Measurements from ENCODE around the gene ENTPD8. TPM values are rescaled to one million over a fixed set of nuclear protein-coding genes. Genes with fewer than 3 reads are reported as not detected.
"Not testable (repeated sequence)": the region's sequence is repeated elsewhere in the genome, so short reads cannot be mapped to it uniquely, and the experiment has no call there.

Gene ENTPD8
- total RNA-seq, 1 experiment from 2014 or later = not detected

- no peak for DNase-seq (ENCODE audit: low read depth)
These were observed 17.3 kb upstream of the ENTPD8 start for GRCh38 chr9:137458194-137459151.

- no peak for DNase-seq (ENCODE audit: low read depth)
These were observed 16.4 kb upstream of the ENTPD8 start for GRCh38 chr9:137457406-137458193.

GRCh38 chr9:137456864-137457405 lies 15.8 kb upstream of the ENTPD8 start:
- no peak for DNase-seq (ENCODE audit: low read depth)

- DNase-seq (ENCODE audit: low read depth) = no peak
These were observed 15.1 kb upstream of the ENTPD8 start for GRCh38 chr9:137456061-137456863.

GRCh38 chr9:137455359-137455991 lies 14.3 kb upstream of the ENTPD8 start:
- DNase-seq (ENCODE audit: low read depth) = no peak

GRCh38 chr9:137454597-137455358 lies 13.6 kb upstream of the ENTPD8 start:
- no peak for DNase-seq (ENCODE audit: low read depth)

GRCh38 chr9:137454145-137454596 lies 13.0 kb upstream of the ENTPD8 start:
- DNase-seq (ENCODE audit: low read depth) = no peak

GRCh38 chr9:137453643-137454081 lies 12.5 kb upstream of the ENTPD8 start:
- DNase-seq (ENCODE audit: low read depth) = no peak

GRCh38 chr9:137452761-137453642 lies 11.8 kb upstream of the ENTPD8 start:
- no peak for DNase-seq (ENCODE audit: low read depth)

GRCh38 chr9:137452006-137452760 lies 11.0 kb upstream of the ENTPD8 start:
- no peak for DNase-seq (ENCODE audit: low read depth)

GRCh38 chr9:137451264-137452005 lies 10.3 kb upstream of the ENTPD8 start:
- not testable (repeated sequence) for DNase-seq (ENCODE audit: low read depth)

GRCh38 chr9:137450539-137451222 lies 9.5 kb upstream of the ENTPD8 start:
- DNase-seq (ENCODE audit: low read depth) = not testable (repeated sequence)

GRCh38 chr9:137449931-137450538 lies 8.9 kb upstream of the ENTPD8 start:
- no peak for DNase-seq (ENCODE audit: low read depth)

- DNase-seq (ENCODE audit: low read depth) = no peak
These were observed 8.1 kb upstream of the ENTPD8 start for GRCh38 chr9:137449081-137449844.

- no peak for DNase-seq (ENCODE audit: low read depth)
These were observed 7.4 kb upstream of the ENTPD8 start for GRCh38 chr9:137448602-137448962.

Measured in Daoy (cell line).